Measurements from ENCODE around the gene RNF6.

Gene RNF6

GRCh38 chr13:26221721-26222519 is at the start of gene RNF6:
TSS of gene RNF6 (minus strand) at chr13:26222314. CDS start at chr13:26219649, 2,665 bp downstream.
- H3K36me3 ChIP-seq, result peaks cover 27 to 31% (median 28%) of the 10 kb centered on the region in 3 donors
- no peaks in the 10 kb centered on the region for H3K27me3 ChIP-seq
- peak in 1 of 2 experiments; percentile 10 for TF ChIP-seq CTCF (IDR thresholded peaks at IDR 0.05)
- peak; percentile 96 to 98 for DNase-seq
- H3K27ac ChIP-seq, result peak within 1 kb of the TSS; percentile 93 to 97
- H3K4me1 ChIP-seq, result peaks cover 0 to 28% (median 21%) of the 10 kb centered on the region in 4 donors
- intact Hi-C loops (cut with DNase I; ENCODE audit: low total_unique reads), result no loop called here
- H3K9me3 ChIP-seq, result no peaks in the 10 kb centered on the region
- peak within 1 kb of the TSS; percentile 87 to 92 for H3K4me3 ChIP-seq

- no peaks in the 10 kb centered on the region for H3K36me3 ChIP-seq
- no peak overlapping the region for H3K4me3 ChIP-seq
- TF ChIP-seq CTCF (IDR thresholded peaks at IDR 0.05), result no peak
- H3K27me3 ChIP-seq, result no peaks in the 10 kb centered on the region
- intact Hi-C loops (cut with DNase I; ENCODE audit: low total_unique reads), result loop anchor here (5.0 kb wide), 1 partner anchor 1978 kb away; no protein-coding TSS in a partner anchor
- H3K27ac ChIP-seq, result no peak overlapping the region
- no peaks in the 10 kb centered on the region for H3K9me3 ChIP-seq
- no peak for DNase-seq
- peaks cover 0 to 14% (median 0%) of the 10 kb centered on the region in 4 donors for H3K4me1 ChIP-seq
Measured at GRCh38 chr13:26270707-26271106, 48.6 kb upstream of the RNF6 start.

- Histone ChIP-seq H3K36me3 (no peaks in the 10 kb centered on the region), H3K27me3 (no peaks in the 10 kb centered on the region), H3K9me3 (no peaks in the 10 kb centered on the region), H3K4me3 (no peak overlapping the region), H3K4me1 (peaks cover 0 to 14% (median 0%) of the 10 kb centered on the region in 4 donors), H3K27ac (no peak overlapping the region)
- DNase-seq, result no peak
- intact Hi-C loops (cut with DNase I; ENCODE audit: low total_unique reads), result no loop called here
- no peak for TF ChIP-seq CTCF (IDR thresholded peaks at IDR 0.05)
Measured at GRCh38 chr13:26266311-26266710, 44.2 kb upstream of the RNF6 start.

GRCh38 chr13:26262156-26262555 is 40.0 kb upstream of the RNF6 start:
- H3K4me3 ChIP-seq, result no peak overlapping the region
- H3K9me3 ChIP-seq, result no peaks in the 10 kb centered on the region
- intact Hi-C loops (cut with DNase I; ENCODE audit: low total_unique reads), result no loop called here
- no peak overlapping the region for H3K27ac ChIP-seq
- H3K27me3 ChIP-seq, result no peaks in the 10 kb centered on the region
- no peaks in the 10 kb centered on the region for H3K4me1 ChIP-seq
- DNase-seq, result no peak
- no peaks in the 10 kb centered on the region for H3K36me3 ChIP-seq
- no peak for TF ChIP-seq CTCF (IDR thresholded peaks at IDR 0.05)

- Histone ChIP-seq H3K9me3 (no peaks in the 10 kb centered on the region), H3K27me3 (no peaks in the 10 kb centered on the region), H3K4me3 (no peak overlapping the region), H3K36me3 (no peaks in the 10 kb centered on the region), H3K27ac (no peak overlapping the region), H3K4me1 (peaks cover 0 to 18% (median 15%) of the 10 kb centered on the region in 4 donors)
- no peak for TF ChIP-seq CTCF (IDR thresholded peaks at IDR 0.05)
- intact Hi-C loops (cut with DNase I; ENCODE audit: low total_unique reads), result no loop called here
- no peak for DNase-seq
Measured at GRCh38 chr13:26259634-26260033, 37.5 kb upstream of the RNF6 start.
